HG02970 (cell line): ENCODE results near the gene DDX59.
"Not testable (repeated sequence)": the region's sequence is repeated elsewhere in the genome, so short reads cannot be mapped to it uniquely, and the experiment has no call there.

Source experiments
- ATAC-seq: cut with Tn5 transposase; IDR thresholded peaks from one replicate; pipeline ENCODE4 v1.9.1; 2021; ENCODE audit warnings: mild to moderate bottlenecking, moderate library complexity, moderate number of reproducible peaks; ENCODE audit not compliant: unreplicated experiment, low FRiP score

The DDX59 gene

DNA sequence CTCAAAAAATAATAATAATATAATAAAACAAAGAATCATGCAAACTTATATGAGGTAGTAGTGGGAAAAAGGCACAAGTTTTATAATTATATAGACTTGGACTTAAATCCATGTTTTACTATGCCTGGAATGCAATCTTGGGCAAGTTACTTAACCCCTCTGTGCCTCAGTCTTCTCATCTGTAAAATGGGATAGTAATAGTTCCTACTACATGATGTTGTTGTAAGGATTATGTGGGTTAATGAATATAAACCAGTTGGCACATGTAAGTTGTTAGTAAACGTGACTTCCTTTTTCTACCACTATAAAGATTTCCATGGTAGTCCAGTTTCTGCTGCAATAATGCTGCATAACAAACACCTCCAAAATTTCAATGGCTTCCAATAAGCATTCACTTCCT, 38.3 kb downstream of the DDX59 start:
- no peak for ATAC-seq

GRCh38 chr1:200630515-200630899, 39.2 kb downstream of the DDX59 start:
- ATAC-seq = not testable (repeated sequence)

DNA sequence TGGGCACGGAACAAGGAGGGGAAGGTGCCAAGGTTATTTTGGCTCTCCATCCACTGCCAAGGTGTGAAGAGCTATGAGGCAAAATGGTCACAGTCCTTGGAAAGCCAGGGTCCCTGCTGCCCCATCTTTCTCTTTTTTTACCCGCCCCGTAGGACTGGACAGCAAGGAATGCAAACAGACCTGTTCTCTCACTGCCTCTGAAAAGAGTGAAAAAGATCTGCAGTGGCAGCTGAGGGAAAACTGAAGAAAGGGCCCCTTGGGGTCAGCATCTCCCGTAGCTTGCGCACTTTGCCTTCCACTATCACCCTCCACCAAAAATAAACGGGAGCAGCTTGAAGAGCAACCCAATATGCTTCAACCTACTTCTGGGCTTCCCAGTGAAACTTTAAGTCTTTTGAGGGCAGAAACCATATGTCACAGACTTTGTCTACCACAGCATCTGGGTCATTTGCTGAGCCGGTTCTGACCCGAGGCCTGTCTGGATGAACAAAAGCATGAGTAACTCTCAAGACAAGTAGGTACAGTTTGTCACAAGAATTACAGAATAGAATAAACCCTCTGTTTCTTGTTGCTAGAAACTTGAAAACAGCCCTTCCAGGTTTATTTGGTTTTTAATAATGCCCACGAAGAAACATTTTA, 39.7 kb downstream of the DDX59 start:
- no peak for ATAC-seq

DNA sequence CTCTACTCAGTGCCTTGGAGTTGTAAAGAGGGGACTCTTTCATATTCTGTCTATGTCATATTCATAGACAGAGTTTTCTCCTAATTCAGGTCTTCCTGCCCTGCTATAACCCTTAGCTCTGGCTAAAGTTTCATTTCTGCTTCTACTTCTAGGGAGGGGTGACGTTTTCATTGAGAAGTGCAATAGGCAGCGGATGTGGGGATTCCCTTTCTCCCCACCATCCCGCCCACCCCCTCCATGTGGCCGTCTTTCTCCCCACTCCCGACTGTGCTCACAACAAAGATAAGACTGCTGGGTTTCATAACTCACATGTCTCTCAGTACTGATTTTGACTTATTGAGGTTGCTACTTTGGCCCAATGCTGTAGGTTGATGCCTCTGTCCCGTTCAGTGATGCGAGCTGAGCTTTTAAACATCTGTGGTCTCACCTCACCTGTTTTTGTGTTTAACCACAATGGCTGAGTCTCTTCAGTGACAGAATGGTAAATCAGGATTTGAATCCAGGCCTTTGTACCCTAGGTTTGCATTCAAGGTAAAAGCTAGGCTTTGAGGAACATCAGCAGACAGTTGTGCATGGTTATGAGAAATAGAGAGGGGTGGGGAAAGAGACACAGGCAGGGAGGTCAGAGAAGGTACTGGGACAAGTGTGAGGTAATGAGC, 41.4 kb downstream of the DDX59 start:
- peak; percentile 36 for ATAC-seq

DNA sequence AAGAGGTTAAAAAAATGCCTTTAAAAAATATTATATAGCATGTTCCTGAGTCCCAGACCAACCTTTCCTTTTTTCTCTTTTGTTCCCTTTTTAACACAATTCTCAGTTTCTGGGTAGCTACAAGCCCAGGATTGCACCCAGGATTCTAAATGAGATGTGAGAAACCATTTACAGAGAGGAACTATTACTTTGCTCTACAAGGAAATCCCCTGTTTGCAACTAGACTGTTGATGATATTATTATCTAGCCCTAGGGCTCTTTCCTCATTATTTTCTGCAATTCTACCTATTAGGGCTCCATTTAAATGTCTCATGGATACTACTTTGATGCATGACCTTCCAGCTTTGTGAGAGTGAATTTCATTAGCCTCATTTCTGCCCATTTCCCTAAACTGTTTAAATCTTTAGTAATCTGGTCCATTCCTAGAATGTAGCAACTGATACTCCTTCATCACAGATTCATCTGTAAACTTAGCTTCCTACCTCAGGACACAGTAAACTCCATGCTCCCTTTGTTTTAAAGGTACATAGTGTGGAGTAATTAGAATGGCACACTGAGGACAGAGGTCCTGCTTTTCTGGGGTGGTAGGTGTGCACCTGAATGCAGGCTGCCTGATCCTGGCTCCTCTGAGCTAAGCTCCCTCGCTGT, 42.0 kb downstream of the DDX59 start:
- ATAC-seq = no peak

DNA sequence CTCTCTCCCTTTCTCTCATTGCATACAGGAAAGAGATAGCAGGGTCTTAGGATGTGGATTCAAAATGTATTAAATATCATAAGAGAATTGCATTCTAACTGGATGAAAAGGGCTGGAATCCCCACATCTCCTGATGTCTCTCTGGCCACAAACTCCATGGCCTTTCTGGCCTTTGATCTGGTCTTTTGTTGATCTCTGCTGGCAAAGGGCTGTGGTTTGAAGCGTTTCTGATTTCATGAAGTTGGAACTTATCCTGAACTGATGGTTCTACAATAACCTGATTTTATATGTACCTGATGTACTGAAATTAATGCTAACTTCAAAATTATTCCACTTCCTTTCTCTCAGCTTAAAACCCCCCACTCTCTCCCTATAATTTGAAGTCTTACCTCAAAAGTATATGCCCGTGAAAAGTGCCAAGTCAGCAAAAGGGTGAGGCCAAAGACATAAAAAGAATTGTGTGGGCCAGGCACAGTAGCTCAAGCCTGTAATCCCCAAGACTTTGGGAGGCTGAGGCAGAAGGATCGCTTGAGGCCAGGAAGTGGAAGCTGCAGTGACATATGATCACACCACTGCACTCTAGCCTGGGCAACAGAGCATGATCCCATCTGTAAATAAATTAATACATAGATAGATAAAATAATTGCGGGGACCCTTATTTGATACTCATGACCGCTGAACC, 42.7 kb downstream of the DDX59 start:
- ATAC-seq = no peak

DNA sequence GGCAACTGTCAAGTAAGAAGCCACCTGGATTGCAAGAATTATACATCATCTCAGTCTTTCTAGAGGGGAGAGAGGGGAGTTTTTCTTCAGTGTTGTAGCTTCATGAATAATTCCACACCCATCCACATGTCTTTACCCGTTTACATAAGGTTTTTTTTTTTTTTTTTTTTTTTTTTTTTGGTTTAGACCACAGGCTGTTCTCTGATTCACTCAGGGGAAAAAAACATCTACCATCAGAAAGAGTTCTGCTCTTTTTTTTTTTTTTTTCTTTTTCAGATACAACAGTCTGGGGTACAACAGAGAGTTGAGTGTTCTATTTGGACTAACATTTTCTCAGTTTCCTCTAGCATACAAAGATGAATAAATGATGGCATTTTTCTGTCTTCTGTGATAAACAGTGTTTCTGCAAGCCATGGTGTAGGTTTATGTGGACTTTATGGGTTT, 44.3 kb downstream of the DDX59 start:
- peak; percentile 30 for ATAC-seq

GRCh38 chr1:200624679-200625335, 44.9 kb downstream of the DDX59 start:
- ATAC-seq = no peak

DNA sequence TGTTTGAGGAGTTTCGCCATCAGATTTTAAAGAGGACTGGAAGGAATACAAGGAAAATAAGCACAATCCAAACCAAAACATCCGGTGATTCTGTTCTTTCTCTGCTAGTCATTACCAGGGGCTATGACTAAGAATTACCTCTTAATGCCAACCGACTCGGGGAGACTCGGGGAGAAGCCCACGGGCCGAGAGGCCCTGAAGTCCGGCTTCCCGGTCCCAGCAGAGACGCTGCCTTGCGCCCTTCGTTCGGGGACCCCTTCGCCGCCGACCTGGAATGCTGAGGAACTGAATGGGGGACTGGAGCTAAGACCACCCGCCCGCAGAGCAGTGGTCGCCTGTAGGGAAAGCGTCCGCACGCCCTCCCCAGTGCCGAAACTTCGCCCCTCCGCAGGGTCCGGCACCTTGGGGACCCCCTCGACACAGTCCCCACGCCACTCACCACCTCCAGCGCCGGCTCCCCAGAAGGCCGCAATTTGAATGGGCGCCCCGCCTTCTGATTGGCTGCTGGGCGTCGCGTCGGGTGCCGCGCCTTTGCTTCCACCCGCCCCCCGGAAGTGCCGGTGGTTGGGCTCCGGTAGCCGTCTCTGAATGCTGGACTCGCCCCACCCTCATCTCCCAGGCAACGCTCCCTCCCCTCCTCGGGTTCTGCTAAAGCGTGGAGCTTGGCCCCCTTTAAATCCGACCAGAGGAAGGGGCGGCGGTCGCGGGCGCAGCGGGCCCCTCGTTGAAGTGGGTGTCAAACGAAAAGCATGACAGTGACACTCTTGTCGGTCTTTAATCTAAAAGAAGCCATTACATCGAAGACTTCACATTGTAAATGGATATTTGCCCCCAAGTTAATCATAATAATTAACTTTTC, 49.2 kb downstream of the DDX59 start, which contains the start of gene KIF14:
Gene KIF14 (minus strand): TSS at position 479 of the 859 bp plus-strand sequence. CDS start 2,028 bp downstream, outside the sequence.
- peak; percentile 91 for ATAC-seq

GRCh38 chr1:200619894-200620272, 49.8 kb downstream of the DDX59 start:
- no peak for ATAC-seq

- ATAC-seq = no peak
Observed at GRCh38 chr1:200610846-200611245, 58.9 kb downstream of the DDX59 start.

DNA sequence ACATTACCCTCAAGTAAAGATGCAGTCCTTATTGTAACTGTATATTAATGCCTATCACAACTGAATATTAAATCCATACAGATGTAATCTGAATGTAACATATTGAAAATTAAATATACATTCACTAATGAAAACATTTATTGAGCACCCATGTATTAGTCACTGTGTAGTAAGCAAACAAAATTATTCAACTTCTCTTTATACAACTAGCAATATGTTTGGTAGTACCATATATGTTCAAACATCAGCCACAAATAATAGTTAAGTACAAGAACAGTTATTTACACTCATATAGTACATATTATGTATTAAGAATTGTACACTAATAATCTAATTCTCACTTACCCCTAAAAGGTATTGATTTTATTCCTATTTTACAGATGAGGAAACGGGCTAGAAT, 67.1 kb downstream of the DDX59 start:
- ATAC-seq = no peak
